Measurements from ENCODE around the gene MOCOS. TPM values are rescaled to one million over a fixed set of nuclear protein-coding genes. Genes with fewer than 3 reads are reported as not detected.

Gene MOCOS
- total RNA-seq, 1 donor from 2014 or later = 2.0 TPM

- H3K27ac Mint-ChIP-seq = no peak overlapping the region
- DNase-seq (ENCODE audit: low spot score, unreplicated experiment) = no peak
These were observed 127.5 kb downstream of the MOCOS start for GRCh38 chr18:36314754-36315153.

DNA sequence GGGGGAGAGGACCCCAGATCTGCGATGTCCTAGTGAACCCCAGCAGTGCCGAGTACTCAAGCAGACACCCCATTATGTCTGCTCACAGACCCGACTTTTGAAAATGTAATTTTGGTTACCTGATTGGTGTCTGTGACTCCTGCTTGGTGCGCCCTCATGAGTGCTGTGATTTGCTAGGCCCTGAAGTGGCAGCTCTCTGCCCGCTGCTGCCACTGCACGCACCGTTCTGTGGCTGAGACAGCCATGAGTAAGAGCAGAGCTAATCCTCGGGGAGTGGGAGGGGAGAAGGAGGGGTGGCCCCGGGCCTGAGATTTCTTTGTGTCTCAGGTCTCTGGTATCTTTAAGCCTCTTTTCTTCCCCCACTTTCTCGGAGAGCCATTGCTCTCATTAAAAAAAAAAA lies 128.4 kb downstream of the MOCOS start:
- Mint-ChIP-seq H3K27me3 (no peaks in the 10 kb centered on the region), H3K4me3 (ENCODE audit: low read depth) (no peak overlapping the region), H3K9me3 (ENCODE audit: low read depth) (peaks cover 19% of the 10 kb centered on the region), H3K27ac (no peak overlapping the region), H3K4me1 (ENCODE audit: low read depth) (no peaks in the 10 kb centered on the region), H3K36me3 (ENCODE audit: insufficient read depth) (peaks cover 3% of the 10 kb centered on the region)
- TF ChIP-seq, protein P1, sequence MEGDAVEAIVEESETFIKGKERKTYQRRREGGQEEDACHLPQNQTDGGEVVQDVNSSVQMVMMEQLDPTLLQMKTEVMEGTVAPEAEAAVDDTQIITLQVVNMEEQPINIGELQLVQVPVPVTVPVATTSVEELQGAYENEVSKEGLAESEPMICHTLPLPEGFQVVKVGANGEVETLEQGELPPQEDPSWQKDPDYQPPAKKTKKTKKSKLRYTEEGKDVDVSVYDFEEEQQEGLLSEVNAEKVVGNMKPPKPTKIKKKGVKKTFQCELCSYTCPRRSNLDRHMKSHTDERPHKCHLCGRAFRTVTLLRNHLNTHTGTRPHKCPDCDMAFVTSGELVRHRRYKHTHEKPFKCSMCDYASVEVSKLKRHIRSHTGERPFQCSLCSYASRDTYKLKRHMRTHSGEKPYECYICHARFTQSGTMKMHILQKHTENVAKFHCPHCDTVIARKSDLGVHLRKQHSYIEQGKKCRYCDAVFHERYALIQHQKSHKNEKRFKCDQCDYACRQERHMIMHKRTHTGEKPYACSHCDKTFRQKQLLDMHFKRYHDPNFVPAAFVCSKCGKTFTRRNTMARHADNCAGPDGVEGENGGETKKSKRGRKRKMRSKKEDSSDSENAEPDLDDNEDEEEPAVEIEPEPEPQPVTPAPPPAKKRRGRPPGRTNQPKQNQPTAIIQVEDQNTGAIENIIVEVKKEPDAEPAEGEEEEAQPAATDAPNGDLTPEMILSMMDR (IDR thresholded peaks at IDR 0.05; ENCODE audit: unreplicated experiment) = no peak
- DNase-seq (ENCODE audit: low spot score, unreplicated experiment) = no peak

More at GRCh38 chr18:36314754-36315153, 127.5 kb downstream of the MOCOS start:
- H3K36me3 Mint-ChIP-seq (ENCODE audit: insufficient read depth) = peaks cover 3% of the 10 kb centered on the region
- H3K4me1 Mint-ChIP-seq (ENCODE audit: low read depth) = no peaks in the 10 kb centered on the region
- no peaks in the 10 kb centered on the region for H3K27me3 Mint-ChIP-seq
- TF ChIP-seq, protein P1 (IDR thresholded peaks at IDR 0.05; ENCODE audit: unreplicated experiment) = no peak
- H3K9me3 Mint-ChIP-seq (ENCODE audit: low read depth) = peaks cover 18% of the 10 kb centered on the region
- no peak overlapping the region for H3K4me3 Mint-ChIP-seq (ENCODE audit: low read depth)

DNA sequence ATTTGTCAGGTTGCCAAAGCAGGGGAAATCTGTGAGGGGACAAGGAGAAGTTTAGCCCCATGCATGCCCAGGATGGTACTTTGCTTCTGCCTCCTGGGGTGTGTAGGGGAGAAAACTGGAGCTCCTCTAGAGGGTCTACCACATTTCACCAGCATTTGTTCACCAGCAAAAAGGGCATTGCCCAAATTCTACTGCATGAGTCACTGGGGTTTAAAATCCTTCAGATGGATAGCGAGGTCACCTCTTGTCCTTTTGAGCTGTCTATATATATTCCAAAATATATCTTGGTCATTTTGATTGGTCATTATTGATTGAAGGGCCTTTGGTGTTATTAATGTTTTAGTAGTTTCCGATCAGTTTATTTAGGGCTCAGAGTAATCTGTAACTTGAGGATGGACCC lies 128.9 kb downstream of the MOCOS start:
- Mint-ChIP-seq H3K36me3 (ENCODE audit: insufficient read depth) (peaks cover 3% of the 10 kb centered on the region), H3K27ac (no peak overlapping the region), H3K9me3 (ENCODE audit: low read depth) (peaks cover 19% of the 10 kb centered on the region), H3K4me1 (ENCODE audit: low read depth) (no peaks in the 10 kb centered on the region), H3K4me3 (ENCODE audit: low read depth) (no peak overlapping the region), H3K27me3 (peaks cover 3% of the 10 kb centered on the region)
- TF ChIP-seq, protein P1 (IDR thresholded peaks at IDR 0.05; ENCODE audit: unreplicated experiment) = no peak
- no peak for DNase-seq (ENCODE audit: low spot score, unreplicated experiment)

Other genes starting within 250 kb of the MOCOS start
- gene RPRD1A, start 119.9 kb upstream of the MOCOS start, total RNA-seq = 72.4 and 75.2 TPM in 2 replicates
- gene SLC39A6, start 58.2 kb upstream of the MOCOS start, total RNA-seq = 78.1 and 80.1 TPM in 2 replicates
- gene ELP2, start 57.6 kb upstream of the MOCOS start, total RNA-seq = 111 TPM in 2 replicates
- 1.6 and 2.6 TPM in 2 replicates for gene FHOD3, start 110.2 kb downstream of the MOCOS start, total RNA-seq